Stomach (tissue), 9 donors: ENCODE data around the gene TLE3. TPM values are rescaled to one million over a fixed set of nuclear protein-coding genes. Genes with fewer than 3 reads are reported as not detected.
A peak's percentile ranks its signal among the peaks of the same experiment; 100 is the strongest.
"Not testable (repeated sequence)": the region's sequence is repeated elsewhere in the genome, so short reads cannot be mapped to it uniquely, and the experiment has no call there.

ENCODE experiments used
- DNase-seq, 2 donors: peaks; one replicate each; pipeline versions ENCODE4 v3.0.0 to v3.0.0-alpha.2; 2013 to 2019
- H3K27ac ChIP-seq, 5 donors: fragments of 200-600 bp in 4 of 5; sonication (generic) in 4 of 5; one replicate each; pipeline ENCODE4 v1.5.1; 2013 to 2019; ENCODE audit warnings: mild to moderate bottlenecking in 1 of 5, moderate library complexity in 1 of 5
- H3K27me3 ChIP-seq, 3 donors: fragments of 200-600 bp; sonication (generic); one replicate each; pipeline ENCODE4 v1.5.1; 2017 to 2019; ENCODE audit warnings: mixed run types in 1 of 3
- H3K36me3 ChIP-seq, 4 donors: fragments of 200-600 bp; sonication (generic); 1 replicate in 3 of 4; 2 replicates in 1 of 4; pipeline ENCODE4 v1.5.1; 2016 to 2019
- H3K4me1 ChIP-seq, 4 donors: fragments of 200-600 bp; sonication (generic); one replicate each; pipeline ENCODE4 v1.5.1; 2016 to 2019
- H3K4me3 ChIP-seq, 4 donors: fragments of 200-600 bp; sonication (generic) in 3 of 4; one replicate each; pipeline ENCODE4 v1.5.1; 2016 to 2019; ENCODE audit warnings: mild to moderate bottlenecking in 1 of 4
- H3K9me3 ChIP-seq, 4 donors: fragments of 200-600 bp; sonication (generic); one replicate each; pipeline ENCODE4 v1.5.1; 2016 to 2019
- CTCF ChIP-seq, 7 experiments: fragments of 450-650 bp in 4 of 7; fragments of 200-600 bp in 3 of 7; sonication (generic) in 3 of 7; IDR thresholded peaks; one replicate each; pipeline ENCODE4 v1.5.1; 2016 to 2019; ENCODE audit warnings: antibody characterized with exemption in 7 of 7, control low read depth in 2 of 7, mild to moderate bottlenecking in 1 of 7
- EP300 ChIP-seq: sonication (generic); formaldehyde crosslinking; IDR thresholded peaks from one replicate; pipeline ENCODE4 v1.6.1; 2017; ENCODE audit warnings: antibody characterized with exemption
- POLR2A ChIP-seq, 4 donors: fragments of 450-650 bp; IDR thresholded peaks; one replicate each; pipeline ENCODE4 v1.6.1; 2016; ENCODE audit warnings: antibody characterized with exemption in 4 of 4, control low read depth in 2 of 4, mild to moderate bottlenecking in 1 of 4, moderate library complexity in 1 of 4
- POLR2AphosphoS5 ChIP-seq, 3 donors: sonication (generic); formaldehyde crosslinking; IDR thresholded peaks; one replicate each; pipeline ENCODE4 v1.6.1; 2016; ENCODE audit warnings: antibody characterized with exemption in 3 of 3
- WGBS, 5 donors: extraction: QIAGEN DNeasy Blood & Tissue Kit in 3 of 5; methylation state at CpG; one replicate each; pipeline versions ENCODE4 v1.1.5 to v1.1.7; 2013 to 2018; 5-methylcytosine and 5-hydroxymethylcytosine counted together
- intact Hi-C: fragments of 100-400 bp; cut with DNase I; formaldehyde crosslinking; loops from one replicate; pipeline ENCODE4 v1.15.1; 2023; ENCODE audit warnings: low total_unique reads
- polyA plus RNA-seq, 3 donors: library from polyadenylated mRNA; stranded (reverse); fragments of 200-250 nt; gene quantifications; one replicate each; pipeline ENCODE4 v1.2.3, GENCODE V29; 2013
- total RNA-seq, 5 donors: library from RNA; depleted of rRNA; stranded (reverse); fragments of >200 nt; gene quantifications; one replicate each; pipeline versions ENCODE4 v1.1.0 to v1.2.3, GENCODE V29; 2014 to 2016
- donor health status: healthy with polysubstance abuse.
- donor health status: Bipolar disorder and iron deficiency.
- donor health status: healthy.

The TLE3 gene
- total and polyA plus RNA-seq, 8 donors: 13.3 to 186 (median 30.9) TPM

GRCh38 chr15:70118599-70118998, 20.9 kb upstream of the TLE3 start:
- TF ChIP-seq EP300 (no peak), POLR2AphosphoS5 (IDR thresholded peaks at IDR 0.05) (no peak), CTCF (IDR thresholded peaks at IDR 0.05) (no peak), POLR2A (IDR thresholded peaks at IDR 0.05) (no peak)
- WGBS, 5 donors: 91 to 98% (median 98%) methylated on average over 3 of the region's 3 CpGs
- H3K4me1 ChIP-seq: peaks cover 6 to 21% (median 11%) of the 10 kb centered on the region in 4 donors
- no peak overlapping the region for H3K4me3 ChIP-seq
- no peaks in the 10 kb centered on the region for H3K36me3 ChIP-seq
- no peak for DNase-seq
- H3K9me3 ChIP-seq: no peaks in the 10 kb centered on the region
- intact Hi-C loops: no loop called here
- no peak overlapping the region for H3K27ac ChIP-seq
- no peaks in the 10 kb centered on the region for H3K27me3 ChIP-seq

GRCh38 chr15:70116317-70116716, 18.6 kb upstream of the TLE3 start:
- no peak overlapping the region for H3K4me3 ChIP-seq

GRCh38 chr15:70114221-70114620, 16.5 kb upstream of the TLE3 start:
- H3K27me3 ChIP-seq: no peaks in the 10 kb centered on the region
- no peak overlapping the region for H3K4me3 ChIP-seq
- no peak for TF ChIP-seq POLR2AphosphoS5 (IDR thresholded peaks at IDR 0.05)
- no peak for TF ChIP-seq POLR2A (IDR thresholded peaks at IDR 0.05)
- TF ChIP-seq CTCF (IDR thresholded peaks at IDR 0.05): no peak
- no peak for TF ChIP-seq EP300
- no peak overlapping the region for H3K27ac ChIP-seq
- H3K4me1 ChIP-seq: peaks cover 9 to 21% (median 12%) of the 10 kb centered on the region in 4 donors
- 68 to 90% (median 74%) methylated on average over 3 of the region's 3 CpGs for WGBS, 5 donors
- H3K36me3 ChIP-seq: no peaks in the 10 kb centered on the region
- intact Hi-C loops: no loop called here
- no peak for DNase-seq
- no peaks in the 10 kb centered on the region for H3K9me3 ChIP-seq

More at GRCh38 chr15:70116317-70116716, 18.6 kb upstream of the TLE3 start:
- no peak for TF ChIP-seq POLR2A (IDR thresholded peaks at IDR 0.05)
- TF ChIP-seq EP300: no peak
- no peak for TF ChIP-seq POLR2AphosphoS5 (IDR thresholded peaks at IDR 0.05)
- TF ChIP-seq CTCF (IDR thresholded peaks at IDR 0.05): no peak
- intact Hi-C loops: no loop called here
- no peak for DNase-seq
- WGBS, 5 donors: 77 to 91% (median 83%) methylated on average over 3 of the region's 3 CpGs
- no peaks in the 10 kb centered on the region for H3K36me3 ChIP-seq
- peaks cover 11 to 20% (median 11%) of the 10 kb centered on the region in 4 donors for H3K4me1 ChIP-seq
- H3K9me3 ChIP-seq: no peaks in the 10 kb centered on the region
- no peak overlapping the region for H3K27ac ChIP-seq
- no peaks in the 10 kb centered on the region for H3K27me3 ChIP-seq

GRCh38 chr15:70113304-70113700, 15.6 kb upstream of the TLE3 start:
- H3K9me3 ChIP-seq: no peaks in the 10 kb centered on the region
- intact Hi-C loops: no loop called here
- TF ChIP-seq POLR2AphosphoS5 (IDR thresholded peaks at IDR 0.05) (no peak), EP300 (no peak), POLR2A (IDR thresholded peaks at IDR 0.05) (no peak), CTCF (IDR thresholded peaks at IDR 0.05) (no peak)
- peaks cover 9 to 21% (median 12%) of the 10 kb centered on the region in 4 donors for H3K4me1 ChIP-seq
- no peaks in the 10 kb centered on the region for H3K36me3 ChIP-seq
- no peaks in the 10 kb centered on the region for H3K27me3 ChIP-seq
- 68 to 86% (median 72%) methylated on average over 5 to 7 of the region's 7 CpGs for WGBS, 5 donors
- no peak overlapping the region for H3K4me3 ChIP-seq
- H3K27ac ChIP-seq: no peak overlapping the region
- peak; percentile 36 to 63 for DNase-seq

- WGBS, 5 donors: 79 to 93% (median 81%) methylated on average over 6 to 8 of the region's 9 CpGs
- H3K9me3 ChIP-seq, DNase-seq, H3K36me3 ChIP-seq, H3K27me3 ChIP-seq, intact Hi-C loops, H3K27ac ChIP-seq, H3K4me3 ChIP-seq: not testable (repeated sequence)
- H3K4me1 ChIP-seq: peaks cover 9 to 21% (median 12%) of the 10 kb centered on the region in 4 donors
Observed at GRCh38 chr15:70112572-70113303, 15.0 kb upstream of the TLE3 start.
